ENCODE results near the gene COL5A1. TPM values are rescaled to one million over a fixed set of nuclear protein-coding genes. Genes with fewer than 3 reads are reported as not detected.

The COL5A1 gene
- total RNA-seq, 1 donor from 2014 or later, result 6.1 TPM

GRCh38 chr9:134868751-134869553, 227.3 kb downstream of the COL5A1 start:
- H3K4me1 ChIP-seq, result no peaks in the 10 kb centered on the region
- TF ChIP-seq EZH2phosphoT487 (IDR thresholded peaks at IDR 0.05), result no peak
- no peak overlapping the region for H3K4me3 ChIP-seq
- no peaks in the 10 kb centered on the region for H3F3A ChIP-seq (ENCODE audit: low read depth)
- Mint-ChIP-seq H3K9me3 (peaks cover 2% of the 10 kb centered on the region), H3K4me1 (no peaks in the 10 kb centered on the region), H3K27me3 (ENCODE audit: insufficient read depth, low read depth) (peaks cover 13% of the 10 kb centered on the region), H3K36me3 (no peaks in the 10 kb centered on the region), H3K27ac (peak overlapping the region; percentile 57), H3K4me3 (no peak overlapping the region)
- no peaks in the 10 kb centered on the region for H4K20me1 ChIP-seq (ENCODE audit: low read depth)
- no peaks in the 10 kb centered on the region for H3K9me3 ChIP-seq (ENCODE audit: low read depth)
- H2AFZ ChIP-seq (replicated peaks), result no peak overlapping the region
- H3K36me3 ChIP-seq, result no peaks in the 10 kb centered on the region
- H3K27ac ChIP-seq, result no peak overlapping the region
- H3K9ac ChIP-seq, result no peak overlapping the region
- H3K27me3 ChIP-seq, result no peaks in the 10 kb centered on the region
- DNase-seq (ENCODE audit: low spot score), result no peak
- no peaks in the 10 kb centered on the region for H3K79me2 ChIP-seq (ENCODE audit: low read depth)
- no peak overlapping the region for H3K4me2 ChIP-seq

- H3K27me3 Mint-ChIP-seq (ENCODE audit: insufficient read depth, low read depth), result peaks cover 13% of the 10 kb centered on the region
- H4K20me1 ChIP-seq (ENCODE audit: low read depth), result no peaks in the 10 kb centered on the region
- H3K4me3 Mint-ChIP-seq, result no peak overlapping the region
- no peak overlapping the region for H3K9ac ChIP-seq
- no peaks in the 10 kb centered on the region for H3K4me1 ChIP-seq
- TF ChIP-seq EZH2 (IDR thresholded peaks at IDR 0.05) (no peak), CTCF (IDR thresholded peaks at IDR 0.05) (no peak), EZH2phosphoT487 (IDR thresholded peaks at IDR 0.05) (no peak)
- no peaks in the 10 kb centered on the region for H3K4me1 Mint-ChIP-seq
- H3K4me2 ChIP-seq, result no peak overlapping the region
- peak overlapping the region; percentile 94 for H3K27ac Mint-ChIP-seq
- no peak overlapping the region for H3K4me3 ChIP-seq
- no peak overlapping the region for H3K27ac ChIP-seq
- no peaks in the 10 kb centered on the region for H3K79me2 ChIP-seq (ENCODE audit: low read depth)
- no peak for DNase-seq (ENCODE audit: low spot score)
- no peaks in the 10 kb centered on the region for H3K36me3 ChIP-seq
- no peak overlapping the region for H2AFZ ChIP-seq (replicated peaks)
- no peaks in the 10 kb centered on the region for H3K27me3 ChIP-seq
- H3K9me3 ChIP-seq (ENCODE audit: low read depth), result no peaks in the 10 kb centered on the region
- H3F3A ChIP-seq (ENCODE audit: low read depth), result no peaks in the 10 kb centered on the region
- H3K9me3 Mint-ChIP-seq, result peaks cover 2% of the 10 kb centered on the region
- no peaks in the 10 kb centered on the region for H3K36me3 Mint-ChIP-seq
Measured at GRCh38 chr9:134869554-134870300, 228.1 kb downstream of the COL5A1 start.

GRCh38 chr9:134870301-134870694, 228.7 kb downstream of the COL5A1 start:
- H3F3A ChIP-seq (ENCODE audit: low read depth), result no peaks in the 10 kb centered on the region
- no peak overlapping the region for H3K27ac Mint-ChIP-seq
- no peaks in the 10 kb centered on the region for H3K36me3 ChIP-seq
- no peaks in the 10 kb centered on the region for H3K9me3 ChIP-seq (ENCODE audit: low read depth)
- H3K4me2 ChIP-seq, result no peak overlapping the region
- peaks cover 13% of the 10 kb centered on the region for H3K27me3 Mint-ChIP-seq (ENCODE audit: insufficient read depth, low read depth)
- TF ChIP-seq EZH2phosphoT487 (IDR thresholded peaks at IDR 0.05) (no peak), CTCF (IDR thresholded peaks at IDR 0.05) (no peak), EZH2 (IDR thresholded peaks at IDR 0.05) (no peak)
- H3K4me3 ChIP-seq, result no peak overlapping the region
- H2AFZ ChIP-seq (replicated peaks), result no peak overlapping the region
- H3K27ac ChIP-seq, result no peak overlapping the region
- H3K36me3 Mint-ChIP-seq, result no peaks in the 10 kb centered on the region
- DNase-seq (ENCODE audit: low spot score), result no peak
- H3K4me1 Mint-ChIP-seq, result no peaks in the 10 kb centered on the region
- H3K9me3 Mint-ChIP-seq, result peaks cover 2% of the 10 kb centered on the region
- no peaks in the 10 kb centered on the region for H3K4me1 ChIP-seq
- H3K79me2 ChIP-seq (ENCODE audit: low read depth), result no peaks in the 10 kb centered on the region
- no peak overlapping the region for H3K9ac ChIP-seq
- H3K4me3 Mint-ChIP-seq, result no peak overlapping the region
- H3K27me3 ChIP-seq, result no peaks in the 10 kb centered on the region
- H4K20me1 ChIP-seq (ENCODE audit: low read depth), result no peaks in the 10 kb centered on the region
